Astrocyte of the spinal cord (primary cell): Measurements from ENCODE around the gene TMEM132C.

Source experiments
- DNase-seq: peaks from one replicate; pipeline ENCODE4 v3.0.0; 2011; ENCODE audit warnings: low read depth, low spot score
- H3K4me3 ChIP-seq: 2 replicates; pipeline ENCODE4 v1.5.1; 2011; ENCODE audit warnings: low read depth, mild to moderate bottlenecking, low read length, moderate library complexity
- in situ Hi-C: cut with HindIII; loops from 2 replicates; pipeline ENCODE4 v1.10.0; 2017; ENCODE audit warnings: low sequenced_read_pairs
- TF ChIP-seq, protein P1 (sequence below): IDR thresholded peaks from 2 replicates; pipeline ENCODE4 v1.5.1; 2012; ENCODE audit warnings: low read depth, mild to moderate bottlenecking, low read length, inconsistent platforms

Gene TMEM132C

DNA sequence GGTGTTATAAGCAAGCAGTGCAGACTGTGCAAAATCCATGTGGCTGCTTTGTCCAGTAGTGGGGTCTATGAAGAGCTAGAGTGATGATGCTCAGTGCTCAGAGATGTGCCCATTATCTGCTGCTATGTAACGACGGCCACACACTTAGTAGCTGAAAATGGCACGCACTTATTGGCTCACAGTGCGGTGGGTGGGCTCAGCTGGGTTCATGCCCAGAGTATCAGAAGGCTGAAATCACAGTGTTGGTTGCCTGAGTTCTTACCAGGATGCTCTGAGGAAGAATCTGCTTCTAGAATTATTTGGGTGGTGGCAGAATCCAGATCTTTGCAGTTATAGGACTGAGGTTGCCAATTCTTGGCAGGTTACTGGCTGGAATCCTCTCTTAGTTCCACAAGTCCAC lies 432.1 kb downstream of the TMEM132C start:
- in situ Hi-C loops, result no loop called here
- no peak for DNase-seq
- H3K4me3 ChIP-seq, result no peak overlapping the region
- TF ChIP-seq, protein P1, sequence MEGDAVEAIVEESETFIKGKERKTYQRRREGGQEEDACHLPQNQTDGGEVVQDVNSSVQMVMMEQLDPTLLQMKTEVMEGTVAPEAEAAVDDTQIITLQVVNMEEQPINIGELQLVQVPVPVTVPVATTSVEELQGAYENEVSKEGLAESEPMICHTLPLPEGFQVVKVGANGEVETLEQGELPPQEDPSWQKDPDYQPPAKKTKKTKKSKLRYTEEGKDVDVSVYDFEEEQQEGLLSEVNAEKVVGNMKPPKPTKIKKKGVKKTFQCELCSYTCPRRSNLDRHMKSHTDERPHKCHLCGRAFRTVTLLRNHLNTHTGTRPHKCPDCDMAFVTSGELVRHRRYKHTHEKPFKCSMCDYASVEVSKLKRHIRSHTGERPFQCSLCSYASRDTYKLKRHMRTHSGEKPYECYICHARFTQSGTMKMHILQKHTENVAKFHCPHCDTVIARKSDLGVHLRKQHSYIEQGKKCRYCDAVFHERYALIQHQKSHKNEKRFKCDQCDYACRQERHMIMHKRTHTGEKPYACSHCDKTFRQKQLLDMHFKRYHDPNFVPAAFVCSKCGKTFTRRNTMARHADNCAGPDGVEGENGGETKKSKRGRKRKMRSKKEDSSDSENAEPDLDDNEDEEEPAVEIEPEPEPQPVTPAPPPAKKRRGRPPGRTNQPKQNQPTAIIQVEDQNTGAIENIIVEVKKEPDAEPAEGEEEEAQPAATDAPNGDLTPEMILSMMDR, result no peak

- no peak overlapping the region for H3K4me3 ChIP-seq
- TF ChIP-seq, protein P1, result no peak
- in situ Hi-C loops, result no loop called here
- DNase-seq, result no peak
Observed at GRCh38 chr12:128702371-128702770, 435.4 kb downstream of the TMEM132C start.

- DNase-seq, result no peak
- in situ Hi-C loops, result no loop called here
- H3K4me3 ChIP-seq, result no peak overlapping the region
- TF ChIP-seq, protein P1, result no peak
Observed at GRCh38 chr12:128705140-128705539, 438.2 kb downstream of the TMEM132C start.

GRCh38 chr12:128707488-128707887 lies 440.5 kb downstream of the TMEM132C start:
- no peak for DNase-seq
- in situ Hi-C loops, result no loop called here
- H3K4me3 ChIP-seq, result no peak overlapping the region
- TF ChIP-seq, protein P1, result no peak

GRCh38 chr12:128708789-128709188 lies 441.8 kb downstream of the TMEM132C start:
- H3K4me3 ChIP-seq, result no peak overlapping the region
- DNase-seq, result no peak
- in situ Hi-C loops, result no loop called here
- TF ChIP-seq, protein P1, result no peak

DNA sequence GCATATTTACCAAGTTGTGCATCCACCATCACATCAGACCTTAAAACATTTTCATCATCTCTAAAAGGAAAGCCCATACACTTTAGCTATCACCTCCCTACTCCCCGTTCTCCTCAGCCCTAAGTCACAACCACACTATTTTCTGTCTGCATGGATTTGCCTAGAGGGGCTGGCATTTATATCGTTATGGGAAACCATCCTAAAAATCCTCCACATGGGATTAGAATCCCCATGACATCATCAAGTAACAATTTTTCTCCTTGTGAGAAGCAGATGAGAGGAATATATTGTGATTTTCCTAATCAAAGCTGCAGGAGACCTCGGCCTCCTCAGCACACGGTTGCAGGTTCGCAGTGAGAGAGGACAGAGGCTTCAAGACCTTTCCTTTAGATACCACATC lies 442.7 kb downstream of the TMEM132C start:
- H3K4me3 ChIP-seq, result no peak overlapping the region
- DNase-seq, result no peak
- TF ChIP-seq, protein P1, result no peak
- in situ Hi-C loops, result no loop called here

- no peak for DNase-seq
- TF ChIP-seq, protein P1, result no peak
- in situ Hi-C loops, result no loop called here
- H3K4me3 ChIP-seq, result no peak overlapping the region
Observed at GRCh38 chr12:128711486-128711885, 444.5 kb downstream of the TMEM132C start.
